GM19025 (cell line): ENCODE data around the gene ANK2.

Experiments used
- ATAC-seq: cut with Tn5 transposase; IDR thresholded peaks from one replicate; pipeline ENCODE4 v1.9.1; 2021; ENCODE audit warnings: mild to moderate bottlenecking, low read depth, moderate library complexity; ENCODE audit not compliant: unreplicated experiment

Gene ANK2

GRCh38 chr4:113420938-113421337 lies 371.5 kb downstream of the ANK2 start:
- no peak for ATAC-seq

- ATAC-seq: no peak
These were observed 374.2 kb downstream of the ANK2 start for GRCh38 chr4:113423631-113424030.

DNA sequence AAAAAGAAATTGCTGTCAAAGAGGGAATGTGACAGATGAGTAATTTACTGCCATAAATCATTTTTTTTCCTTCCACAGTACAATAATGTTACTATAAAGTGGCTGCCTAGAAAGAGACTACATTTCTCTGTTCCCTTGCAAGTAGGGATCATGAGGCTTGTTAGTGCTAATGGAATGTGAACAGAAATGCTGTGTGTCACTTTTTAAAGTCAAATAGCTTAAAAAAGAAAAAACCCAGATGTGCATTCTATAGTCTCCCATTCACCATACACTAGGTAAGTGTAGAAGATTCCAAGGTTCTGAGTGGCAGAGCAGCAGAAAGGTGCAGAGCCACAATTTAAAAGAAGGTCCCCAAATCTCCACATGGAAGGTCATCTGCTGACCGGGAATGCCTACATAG lies 383.7 kb downstream of the ANK2 start:
- no peak for ATAC-seq
